COLO829 (cell line): ENCODE data around the gene ZNF836.
"Not testable (repeated sequence)": the region's sequence is repeated elsewhere in the genome, so short reads cannot be mapped to it uniquely, and the experiment has no call there.

ENCODE experiments used
- DNase-seq: peaks from one replicate; pipeline ENCODE4 v3.0.0; 2012; ENCODE audit warnings: low spot score

ZNF836 gene

DNA sequence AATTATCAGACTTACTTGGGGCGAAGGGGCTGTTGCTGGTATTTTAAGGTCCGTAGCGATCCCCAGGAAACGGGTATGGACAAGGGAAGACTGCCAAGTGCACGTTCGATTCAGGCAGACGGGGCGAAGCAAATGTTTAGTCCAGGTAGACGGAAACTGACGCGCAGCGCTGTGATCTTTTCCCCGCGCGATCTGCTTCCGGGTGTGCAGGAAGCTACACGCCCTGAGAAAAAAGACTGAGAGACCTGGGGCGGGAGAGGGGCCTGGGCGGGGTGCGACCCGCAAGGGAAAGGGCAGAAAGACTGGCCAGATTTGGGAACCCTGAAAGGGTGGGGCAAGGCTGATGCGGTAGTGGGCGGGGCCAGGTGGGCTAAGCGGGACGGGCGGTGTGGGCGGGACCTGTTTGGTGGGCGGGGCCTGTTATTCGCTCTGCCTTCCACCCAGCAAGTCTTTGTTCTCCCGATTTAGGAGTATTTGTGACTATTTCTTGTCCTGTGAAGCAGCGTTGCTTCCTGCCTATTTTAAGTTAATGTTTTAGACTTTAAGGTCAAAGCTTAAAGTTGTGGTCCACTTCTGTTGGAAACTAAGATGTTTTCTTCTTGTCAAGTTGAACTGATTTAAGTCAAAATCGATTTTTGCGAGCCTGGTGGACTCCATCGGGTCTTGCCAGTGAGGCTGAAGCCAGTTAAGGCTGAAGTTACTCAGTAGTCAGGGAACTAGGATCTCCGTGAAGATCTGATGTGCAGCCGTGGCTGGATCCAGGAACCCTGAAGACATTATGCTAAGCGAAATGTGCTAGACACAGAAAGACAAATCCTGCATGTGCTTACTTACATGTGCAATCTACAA, at the start of gene ZNF836:
Gene ZNF836, minus strand, starts transcription at position 301 of the 849 bp plus-strand sequence. CDS start 3,549 bp downstream, outside the sequence.
- peak; percentile 77 for DNase-seq

DNA sequence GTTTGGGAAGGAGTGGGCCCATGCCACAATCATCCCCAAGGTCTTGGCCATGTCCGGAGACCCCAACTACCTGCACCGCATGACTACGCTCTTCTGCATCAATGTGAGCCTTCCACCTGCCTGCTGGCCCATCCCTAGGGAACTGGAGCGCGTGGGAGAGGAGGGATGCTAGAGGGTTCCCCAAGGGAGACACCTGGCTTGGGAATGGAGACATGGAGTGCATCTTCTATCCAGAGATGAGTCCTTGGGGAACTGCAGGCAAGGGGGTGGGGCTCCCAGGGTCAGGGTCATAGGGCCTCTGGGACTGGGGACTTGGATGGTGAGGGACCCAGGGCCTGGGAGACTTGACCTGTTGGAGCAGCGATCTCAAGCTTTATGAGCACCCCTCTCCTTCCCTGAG, 49.6 kb upstream of the ZNF836 start:
- DNase-seq: no peak

GRCh38 chr19:52219611-52220010, 48.2 kb upstream of the ZNF836 start:
- no peak for DNase-seq

- no peak for DNase-seq
Observed at GRCh38 chr19:52217576-52217975, 46.2 kb upstream of the ZNF836 start.

- no peak for DNase-seq
Observed at GRCh38 chr19:52216401-52216800, 45.0 kb upstream of the ZNF836 start.

GRCh38 chr19:52214241-52214640, 42.8 kb upstream of the ZNF836 start:
- no peak for DNase-seq

DNA sequence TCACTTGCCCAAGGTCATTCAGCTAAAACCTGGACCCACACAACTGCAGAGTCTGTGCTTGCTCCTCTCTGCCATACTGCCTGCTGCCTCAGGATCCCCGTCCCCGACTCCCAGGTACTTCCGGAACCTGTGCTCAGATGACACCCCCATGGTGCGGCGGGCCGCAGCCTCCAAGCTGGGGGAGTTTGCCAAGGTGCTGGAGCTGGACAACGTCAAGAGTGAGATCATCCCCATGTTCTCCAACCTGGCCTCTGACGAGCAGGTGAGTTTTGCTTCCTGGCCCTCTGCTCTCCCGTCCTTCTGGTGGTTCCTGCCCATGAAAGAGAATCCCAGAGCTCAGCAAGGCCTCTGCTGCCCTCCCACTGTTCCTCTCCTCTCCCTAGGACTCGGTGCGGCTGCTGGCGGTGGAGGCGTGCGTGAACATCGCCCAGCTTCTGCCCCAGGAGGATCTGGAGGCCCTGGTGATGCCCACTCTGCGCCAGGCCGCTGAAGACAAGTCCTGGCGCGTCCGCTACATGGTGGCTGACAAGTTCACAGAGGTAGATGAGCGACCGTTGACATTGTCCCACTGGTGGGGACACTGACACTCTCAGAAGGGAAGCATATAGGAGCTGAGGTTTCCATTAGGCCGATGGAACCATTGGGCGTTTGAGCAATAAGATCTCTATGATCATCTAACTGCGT, 41.3 kb upstream of the ZNF836 start:
- DNase-seq: no peak

- DNase-seq: no peak
Observed at GRCh38 chr19:52211926-52212571, 40.6 kb upstream of the ZNF836 start.

GRCh38 chr19:52211203-52211602, 39.8 kb upstream of the ZNF836 start:
- no peak for DNase-seq

DNA sequence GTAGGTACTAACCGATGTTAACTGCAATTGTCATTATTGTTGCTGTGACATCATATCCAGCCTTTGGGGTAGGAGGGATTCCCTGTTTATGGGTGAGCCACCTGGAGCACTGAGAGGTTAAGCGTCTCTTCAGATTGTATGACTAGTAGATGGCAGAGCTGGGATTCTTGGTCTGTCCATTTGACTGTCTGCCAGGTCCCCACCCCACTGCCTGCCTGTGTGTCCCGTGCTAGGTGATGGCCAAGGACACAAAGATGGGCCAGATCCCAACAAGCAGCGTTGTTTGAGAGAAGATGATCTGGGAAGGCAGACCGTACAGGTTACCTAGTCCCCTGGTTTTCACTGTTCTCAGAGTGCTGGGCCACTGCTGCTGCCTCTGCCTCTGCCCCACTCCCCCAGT, 35.1 kb upstream of the ZNF836 start:
- no peak for DNase-seq

DNA sequence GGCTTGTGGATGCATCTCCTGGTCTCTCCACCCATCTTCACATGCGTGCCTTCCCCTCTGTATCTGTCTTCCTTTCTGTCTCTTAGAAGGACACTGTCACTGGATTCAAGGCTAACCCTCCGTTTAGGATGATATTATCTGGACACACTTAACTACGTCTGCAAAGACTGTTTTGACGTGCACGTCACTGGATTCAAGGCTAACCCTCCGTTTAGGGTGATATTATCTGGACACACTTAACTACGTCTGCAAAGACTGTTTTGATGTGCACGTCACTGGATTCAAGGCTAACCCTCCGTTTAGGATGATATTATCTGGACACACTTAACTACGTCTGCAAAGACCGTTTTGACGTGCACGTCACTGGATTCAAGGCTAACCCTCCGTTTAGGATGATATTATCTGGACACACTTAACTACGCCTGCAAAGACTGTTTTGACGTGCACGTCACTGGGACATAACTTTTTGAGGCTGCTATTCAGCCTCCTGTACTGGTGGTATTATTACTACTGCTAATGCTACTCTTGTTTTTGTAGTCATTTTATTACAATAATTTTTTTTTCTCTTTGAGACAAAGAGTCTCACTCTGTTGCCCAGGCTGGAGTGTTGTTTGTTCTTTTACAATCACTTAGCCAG, 29.5 kb upstream of the ZNF836 start:
- DNase-seq: not testable (repeated sequence)

- DNase-seq: peak; percentile 38
Observed at GRCh38 chr19:52200044-52200443, 28.6 kb upstream of the ZNF836 start.

DNA sequence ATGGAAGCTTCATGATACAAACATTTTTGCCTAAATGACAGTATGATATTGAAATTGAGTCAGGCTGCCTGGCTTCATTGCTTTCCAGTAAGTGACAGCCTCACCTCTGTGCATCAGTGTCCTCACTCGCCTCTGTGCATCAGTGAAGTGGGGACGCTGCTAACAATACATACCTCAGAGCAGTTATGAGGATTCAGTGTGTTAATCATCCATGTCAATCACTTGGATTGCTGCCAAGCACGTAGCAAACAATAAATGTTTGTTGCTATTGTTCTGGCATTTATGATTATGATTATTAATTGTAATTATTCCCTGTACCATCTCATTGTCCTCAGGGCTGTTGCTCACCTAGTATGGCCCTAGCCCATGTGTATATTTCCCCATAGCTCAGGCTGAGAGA, 27.3 kb upstream of the ZNF836 start:
- no peak for DNase-seq

GRCh38 chr19:52197964-52198363, 26.5 kb upstream of the ZNF836 start:
- no peak for DNase-seq

DNA sequence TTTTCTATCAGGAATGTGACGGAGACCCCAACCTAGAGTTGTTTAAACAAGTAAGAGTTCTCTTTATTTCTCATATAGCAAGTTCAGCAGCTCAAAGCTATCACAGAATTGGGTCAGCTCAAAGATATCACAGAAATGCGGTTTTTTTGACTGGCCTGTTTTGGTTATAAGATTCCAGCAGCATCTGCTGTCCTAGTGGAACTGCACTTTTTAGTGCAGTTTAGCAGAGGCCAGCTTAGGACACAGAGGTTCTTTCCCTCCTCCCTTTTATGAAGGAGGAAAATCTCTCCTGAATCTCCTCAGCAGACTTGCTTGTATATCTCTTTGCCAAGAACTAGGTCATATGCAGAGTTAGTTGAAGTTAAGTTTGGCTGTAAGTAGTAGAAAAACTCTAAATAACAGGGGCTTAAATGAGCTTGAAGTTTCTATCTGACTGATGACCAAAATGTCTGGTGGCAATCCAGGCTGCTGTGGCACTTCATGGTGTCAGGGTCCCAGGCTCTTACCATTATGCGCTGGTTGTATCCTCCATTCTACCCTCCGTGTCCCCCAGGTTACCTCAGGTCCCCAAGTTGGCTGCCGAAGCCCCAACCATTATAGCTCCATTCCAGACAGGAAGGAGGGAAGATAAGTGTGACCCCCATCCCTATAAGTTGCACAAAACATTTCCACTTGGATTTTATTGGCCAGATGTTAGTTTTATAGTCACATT, 25.0 kb upstream of the ZNF836 start:
- no peak for DNase-seq

GRCh38 chr19:52191951-52192350, 20.5 kb upstream of the ZNF836 start:
- DNase-seq: no peak

- no peak for DNase-seq
Observed at GRCh38 chr19:52191389-52191788, 20.0 kb upstream of the ZNF836 start.

GRCh38 chr19:52190487-52191293, 19.3 kb upstream of the ZNF836 start:
- DNase-seq: no peak

- DNase-seq: peak; percentile 96
Observed at GRCh38 chr19:52189735-52190486, 18.5 kb upstream of the ZNF836 start, which contains the start of gene PPP2R1A. Gene PPP2R1A (plus strand): TSS chr19:52190052. CDS start chr19:52190097, 45 bp downstream.
